ENCODE measurements around the gene YBX3.
"Not testable (repeated sequence)": the region's sequence is repeated elsewhere in the genome, so short reads cannot be mapped to it uniquely, and the experiment has no call there.

The YBX3 gene

DNA sequence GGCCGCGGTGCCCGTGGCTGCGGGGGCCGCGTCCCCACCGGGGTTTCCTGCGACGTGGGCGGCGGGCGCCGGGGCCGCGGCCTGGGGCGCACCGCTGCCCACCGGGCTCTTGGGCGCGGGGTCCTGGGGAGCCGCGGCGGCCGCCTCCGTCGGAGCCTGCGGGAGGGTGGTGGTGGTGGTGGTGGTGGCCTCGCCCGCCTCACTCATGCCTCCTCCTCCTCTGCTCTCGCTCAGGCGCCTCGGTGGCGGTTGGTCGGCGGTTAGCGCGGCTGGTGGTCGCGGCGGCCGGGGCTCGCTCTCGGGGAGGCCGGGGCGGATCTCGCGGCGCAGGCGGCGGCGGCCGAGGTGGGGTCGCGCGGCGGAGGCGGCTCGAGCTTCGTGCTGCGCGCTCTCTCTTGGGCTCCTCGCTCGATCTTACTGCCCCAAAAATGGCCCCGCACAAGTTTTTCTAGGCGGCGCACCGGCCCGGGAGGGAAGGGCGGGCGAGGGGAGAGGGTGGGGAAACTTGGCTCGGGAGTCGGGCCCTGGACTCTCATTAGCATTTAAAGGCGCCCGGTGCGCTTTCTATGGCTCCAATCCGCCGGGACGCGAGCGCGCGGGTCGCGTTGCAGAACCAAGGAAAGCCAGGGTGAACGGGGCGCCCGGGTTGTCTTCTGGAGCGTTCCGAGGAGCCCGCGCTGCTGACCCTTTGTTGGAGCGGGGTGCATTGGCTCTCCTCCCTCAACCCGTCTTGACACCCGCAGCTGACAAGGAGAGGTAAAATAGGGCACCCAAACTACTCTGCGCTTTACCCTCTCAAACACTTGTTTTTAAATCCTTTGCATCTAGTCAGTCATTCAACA is at the start of gene YBX3:
Gene YBX3, minus strand, starts transcription at position 419 of the 842 bp plus-strand sequence. Its CDS starts 212 bp downstream, at position 207.
- peak; percentile 57 for DNase-seq (ENCODE audit: low read depth)

DNA sequence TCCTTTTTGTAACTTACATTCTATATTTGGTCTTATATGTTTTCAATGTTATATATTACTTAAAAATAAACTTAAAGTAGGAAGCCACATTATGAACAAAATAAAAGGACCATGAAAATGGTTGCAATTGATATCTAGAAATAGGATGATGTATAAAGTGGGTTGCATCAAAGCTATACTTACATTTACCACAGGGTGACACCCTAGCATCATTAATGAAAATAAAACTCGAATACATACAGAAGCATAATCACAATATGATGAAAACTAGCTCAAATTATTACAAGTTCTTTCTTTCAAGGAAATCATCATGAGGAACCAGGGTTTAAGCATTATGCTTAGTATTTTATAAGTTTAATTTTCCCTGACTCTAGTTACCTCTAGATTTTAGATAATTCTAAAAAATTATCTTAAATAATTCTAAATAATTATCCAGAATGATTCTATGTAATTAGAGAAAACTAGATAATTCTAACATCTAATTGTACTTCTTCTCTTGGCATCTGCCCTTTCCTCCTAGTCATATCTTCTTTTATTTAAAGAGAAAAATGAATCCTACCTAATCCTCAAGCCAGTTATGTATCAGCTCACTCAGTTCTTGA is 48.1 kb upstream of the YBX3 start:
- no peak for DNase-seq (ENCODE audit: low read depth)

DNA sequence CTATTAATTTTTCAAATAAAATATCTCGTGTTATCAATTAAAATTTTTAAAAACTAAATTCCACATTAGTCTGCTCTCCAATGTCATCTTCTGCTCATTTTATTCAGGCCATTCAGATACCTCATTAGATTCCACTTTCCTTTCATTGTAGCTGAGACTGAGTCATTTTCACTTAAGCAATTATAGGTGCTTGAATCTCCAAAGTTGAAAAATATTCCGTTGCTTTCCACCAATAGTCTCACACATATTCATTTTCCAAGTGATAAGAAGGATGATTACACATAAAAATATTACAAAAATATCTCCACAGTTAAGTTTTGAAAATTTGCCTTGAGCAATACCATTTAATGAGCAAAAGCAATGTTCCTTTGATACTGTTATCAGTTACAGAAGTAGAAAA is 36.5 kb upstream of the YBX3 start:
- no peak for DNase-seq (ENCODE audit: low read depth)

DNA sequence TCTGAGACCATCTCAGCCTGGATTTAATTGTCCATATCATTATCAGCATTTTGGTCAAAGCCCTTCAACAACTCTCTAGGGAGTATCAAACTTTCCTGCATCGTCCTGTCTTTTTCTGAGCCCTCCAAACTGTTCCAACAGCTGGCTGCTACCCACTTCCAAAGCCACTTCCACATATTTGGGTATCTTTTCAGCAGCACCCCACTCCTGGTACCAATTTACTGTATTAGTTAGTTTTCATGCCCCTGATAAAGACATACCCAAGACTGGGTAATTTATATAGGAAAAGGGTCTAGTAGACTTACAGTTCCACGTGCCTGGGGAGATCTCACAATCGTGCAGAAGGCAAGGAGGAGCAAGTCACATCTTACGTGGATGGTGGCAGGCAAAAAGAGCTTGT is 33.1 kb upstream of the YBX3 start:
- no peak for DNase-seq (ENCODE audit: low read depth)

DNA sequence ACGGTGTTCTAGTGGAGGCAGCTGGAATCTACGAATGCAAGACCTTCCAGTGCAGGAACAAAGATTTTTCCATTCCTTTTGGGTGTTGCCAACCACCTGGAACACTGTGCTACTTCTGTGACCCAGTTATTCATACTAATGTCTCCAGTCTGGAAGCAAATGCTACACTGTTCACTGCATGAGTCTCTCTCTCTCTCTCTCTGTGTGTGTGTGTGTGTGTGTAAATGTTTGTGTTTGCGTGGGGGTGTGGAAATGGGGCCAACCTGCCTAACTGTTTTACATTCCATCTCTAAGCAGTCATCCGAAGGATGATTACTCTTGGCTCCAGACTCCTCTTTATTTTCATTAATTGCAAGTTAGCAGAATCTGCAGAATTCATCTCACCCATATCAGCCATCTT is 29.9 kb upstream of the YBX3 start:
- no peak for DNase-seq (ENCODE audit: low read depth)

DNA sequence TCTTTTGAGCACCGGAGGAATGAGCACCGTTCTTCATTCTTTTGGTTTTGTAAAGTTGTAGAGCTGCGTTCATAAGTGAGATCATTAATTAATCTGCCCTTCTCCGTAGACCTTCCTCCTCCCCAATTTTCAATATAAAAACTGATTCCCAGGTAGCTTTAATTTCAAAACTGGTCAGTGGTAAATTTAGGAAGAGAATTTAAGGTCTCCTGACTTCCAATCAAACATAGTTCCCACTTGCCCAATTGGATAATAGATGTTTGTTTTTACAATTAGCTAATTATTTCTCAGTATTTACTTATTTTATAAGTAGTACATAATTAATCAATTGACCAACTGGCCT is 27.2 kb upstream of the YBX3 start:
- no peak for DNase-seq (ENCODE audit: low read depth)

DNA sequence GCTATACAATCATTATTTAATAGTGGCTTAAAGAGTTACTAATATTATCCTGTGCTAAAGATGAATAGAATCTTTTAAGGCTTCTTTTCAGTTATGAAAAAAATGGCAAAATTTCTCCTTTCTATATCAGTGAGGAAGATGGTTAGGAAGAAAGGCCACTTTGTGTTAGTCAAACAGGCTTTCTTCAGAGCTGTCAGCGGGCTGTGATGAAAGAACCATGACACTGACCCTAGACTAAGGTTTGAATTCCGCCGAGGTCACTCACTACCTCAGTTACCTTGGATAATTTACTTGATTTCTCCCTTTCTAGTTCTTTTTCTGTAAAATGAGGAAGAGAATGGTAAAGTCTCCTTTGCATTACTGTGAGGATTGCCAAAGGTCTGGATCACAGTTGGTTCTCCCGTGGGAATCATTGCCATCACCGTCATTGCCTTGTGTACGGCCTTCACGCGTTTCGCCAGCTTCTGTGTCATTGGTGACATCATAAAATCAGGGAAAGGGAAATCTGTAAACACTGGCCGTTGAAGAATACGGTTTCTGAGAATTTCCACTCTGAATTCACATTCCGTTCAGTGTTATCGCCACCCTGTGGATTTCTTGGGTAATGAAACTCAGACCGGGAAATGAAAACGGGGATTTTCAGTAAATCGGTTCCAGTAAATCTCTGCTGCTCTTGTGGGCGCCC is 26.7 kb upstream of the YBX3 start:
- peak; percentile 81 for DNase-seq (ENCODE audit: low read depth)

DNA sequence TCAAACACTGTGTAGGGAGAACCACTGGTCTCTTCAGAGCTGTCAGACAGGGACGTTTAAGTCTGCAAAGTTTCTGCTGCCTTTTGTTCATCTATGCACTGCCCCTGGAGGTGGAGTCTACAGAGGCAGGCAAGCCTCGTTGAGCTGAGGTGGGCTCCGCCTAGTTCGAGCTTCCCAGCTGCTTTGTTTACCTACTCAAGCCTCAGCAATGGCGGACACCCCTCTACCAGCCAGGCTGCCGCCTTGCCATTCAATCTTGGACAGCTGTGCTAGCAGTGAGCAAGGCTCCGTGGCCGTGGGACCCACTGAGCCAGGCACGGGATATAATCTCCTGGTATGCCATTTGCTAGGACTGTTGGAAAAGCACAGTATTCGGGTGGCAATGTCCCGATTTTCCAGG is 24.6 kb upstream of the YBX3 start:
- no peak for DNase-seq (ENCODE audit: low read depth)

DNA sequence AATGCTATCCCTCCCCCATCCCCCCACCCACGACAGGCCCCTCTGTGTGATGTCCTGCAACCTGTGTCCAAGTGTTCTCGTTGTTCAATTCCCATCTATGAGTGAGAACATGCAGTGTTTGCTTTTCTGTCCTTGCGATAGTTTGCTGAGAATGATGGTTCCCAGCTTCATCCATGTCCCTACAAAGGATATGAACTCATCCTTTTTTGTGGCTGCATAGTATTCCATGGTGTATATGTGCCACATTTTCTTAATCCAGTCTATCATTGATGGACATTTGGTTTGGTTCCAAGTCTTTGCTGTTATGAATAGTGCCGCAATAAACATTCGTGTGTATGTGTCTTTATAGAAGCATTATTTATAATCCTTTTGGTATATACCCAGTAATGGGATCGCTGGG is 20.3 kb upstream of the YBX3 start:
- not testable (repeated sequence) for DNase-seq (ENCODE audit: low read depth)

DNA sequence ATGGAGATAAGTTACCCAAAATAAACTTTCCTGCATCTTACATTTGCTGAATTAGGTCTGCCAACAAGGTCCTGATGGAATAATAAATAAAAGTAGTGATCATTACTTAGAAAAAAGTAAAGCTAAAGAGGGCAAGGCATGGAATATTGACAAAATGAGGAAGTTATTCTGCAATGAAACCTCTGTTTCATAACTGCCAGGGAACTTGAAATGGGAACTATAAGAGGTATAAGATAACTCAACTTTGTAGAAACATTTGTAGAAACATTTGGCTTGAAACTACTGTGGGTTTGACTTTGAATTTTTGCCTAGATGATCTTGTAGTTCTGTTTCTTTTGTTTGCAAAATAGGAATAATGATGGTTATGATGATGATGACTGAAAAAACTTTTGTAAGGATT is 18.7 kb upstream of the YBX3 start:
- DNase-seq (ENCODE audit: low read depth) = no peak

DNA sequence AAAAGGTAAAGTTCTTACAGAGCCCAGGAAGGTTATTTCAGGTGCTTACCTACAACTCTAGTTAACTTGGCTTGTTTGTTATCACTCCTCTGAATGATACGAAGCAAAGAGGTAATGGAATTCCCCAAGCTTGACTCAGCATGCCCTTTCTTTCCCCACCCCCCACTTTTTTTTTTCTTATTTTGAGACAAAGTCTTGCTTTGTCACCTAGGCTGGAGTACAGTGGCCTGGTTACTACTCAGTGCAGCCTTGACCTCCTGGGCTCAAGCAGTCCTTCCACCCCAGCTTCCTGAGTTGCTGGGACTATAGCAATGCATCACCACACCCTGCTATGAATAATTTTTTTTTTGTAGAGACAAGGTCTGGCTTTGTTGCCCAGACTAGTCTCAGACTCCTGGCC is 17.1 kb upstream of the YBX3 start:
- no peak for DNase-seq (ENCODE audit: low read depth)

DNA sequence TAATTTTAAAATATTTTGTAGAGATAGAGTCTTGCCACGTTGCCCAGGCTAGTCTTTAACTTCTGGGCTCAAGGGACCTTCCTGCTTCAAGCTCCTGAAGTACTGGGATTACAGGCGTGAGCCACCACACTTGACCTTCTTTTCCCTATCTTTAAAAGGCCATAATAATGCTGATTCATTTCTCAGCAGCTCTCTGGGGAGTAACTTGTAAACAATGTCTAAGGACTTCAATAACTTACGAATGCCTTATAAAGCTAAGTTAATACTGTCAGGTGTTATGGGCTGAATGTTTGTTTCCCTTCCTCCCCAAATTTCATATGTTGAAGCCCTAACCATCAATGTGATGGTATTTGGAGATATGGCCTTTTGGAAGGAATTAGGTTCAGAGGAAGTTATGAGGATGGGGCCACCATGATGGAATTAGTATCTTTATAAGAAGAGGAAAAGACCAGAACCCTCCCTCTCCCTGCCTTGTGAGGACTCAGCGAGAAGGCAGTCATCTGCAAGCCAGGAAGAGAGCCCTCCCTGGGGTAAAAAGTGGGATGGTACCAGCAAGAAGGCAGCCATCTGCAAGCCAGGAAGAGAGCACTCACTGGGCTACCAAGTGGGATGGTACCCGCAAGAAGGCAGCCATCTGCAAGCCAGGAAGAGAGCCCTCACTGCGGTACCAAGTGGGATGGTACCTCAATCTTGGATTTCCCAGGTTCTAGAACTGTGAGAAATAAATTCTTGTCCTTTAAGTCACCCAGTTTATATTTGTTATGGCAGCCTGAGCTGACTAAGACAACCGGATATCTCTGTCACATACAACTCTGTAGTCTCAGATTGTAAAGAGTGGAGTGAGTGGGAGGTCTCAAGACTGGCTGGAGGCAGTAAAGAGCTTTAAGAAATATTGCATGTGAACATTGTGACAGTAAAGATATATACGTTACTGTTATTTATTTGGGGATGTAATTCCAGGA is 16.3 kb upstream of the YBX3 start:
- no peak for DNase-seq (ENCODE audit: low read depth)

DNA sequence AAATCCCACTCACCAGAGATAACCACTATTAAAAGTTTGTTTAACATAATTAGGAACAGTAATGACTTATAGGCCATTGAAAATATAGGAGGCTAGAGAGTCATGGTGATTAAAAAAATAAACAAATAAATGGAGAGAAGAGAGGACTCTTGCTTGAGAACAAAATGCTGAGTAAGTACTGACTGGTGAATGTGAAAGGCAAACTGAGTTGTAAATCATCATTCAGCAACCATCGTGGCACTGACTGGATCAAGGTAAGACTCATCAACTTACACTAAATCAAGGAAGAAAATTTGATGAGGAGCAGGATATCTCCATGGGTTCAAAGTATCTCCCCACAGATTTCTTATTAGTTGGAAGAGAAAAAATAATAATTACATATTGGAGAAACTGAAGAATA is 14.1 kb upstream of the YBX3 start:
- DNase-seq (ENCODE audit: low read depth) = no peak

DNA sequence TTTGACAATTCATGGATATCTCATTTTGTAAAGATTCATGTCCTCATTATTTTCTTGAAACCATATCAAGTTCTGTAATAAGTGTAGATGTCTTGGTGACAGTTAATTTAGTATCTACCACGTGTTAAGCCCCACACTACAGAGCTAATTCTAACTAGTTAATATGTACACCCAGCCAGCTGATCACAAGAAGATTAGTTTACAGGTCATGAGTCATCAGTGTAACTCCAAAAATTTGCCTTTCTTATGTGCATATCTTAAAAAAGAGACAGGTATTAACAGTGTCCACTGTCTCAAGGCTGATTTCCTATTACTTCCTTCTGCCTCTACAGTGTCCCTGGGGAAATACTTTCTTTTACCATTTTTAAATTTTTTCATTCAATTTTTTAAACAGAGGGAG is 13.3 kb upstream of the YBX3 start:
- DNase-seq (ENCODE audit: low read depth) = no peak

DNA sequence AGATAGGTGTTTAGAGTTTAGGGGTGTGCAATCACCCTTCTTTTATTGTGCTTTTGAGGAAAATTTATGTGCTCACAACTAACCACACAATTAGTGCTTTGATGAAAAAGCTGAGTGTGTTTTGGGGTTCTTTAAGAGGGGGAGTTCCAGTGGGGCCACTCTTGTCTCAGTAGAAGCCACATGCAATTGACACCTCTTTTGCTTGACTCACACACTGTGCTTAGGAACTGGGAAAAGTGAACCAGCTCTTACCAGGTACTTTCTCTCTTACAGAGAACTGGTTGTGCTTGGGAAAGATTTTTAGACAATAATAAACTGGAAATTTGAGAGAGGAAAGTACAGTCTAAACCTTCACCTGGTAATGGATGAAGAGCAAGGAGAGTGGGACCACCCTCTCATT is 12.3 kb upstream of the YBX3 start:
- no peak for DNase-seq (ENCODE audit: low read depth)

DNA sequence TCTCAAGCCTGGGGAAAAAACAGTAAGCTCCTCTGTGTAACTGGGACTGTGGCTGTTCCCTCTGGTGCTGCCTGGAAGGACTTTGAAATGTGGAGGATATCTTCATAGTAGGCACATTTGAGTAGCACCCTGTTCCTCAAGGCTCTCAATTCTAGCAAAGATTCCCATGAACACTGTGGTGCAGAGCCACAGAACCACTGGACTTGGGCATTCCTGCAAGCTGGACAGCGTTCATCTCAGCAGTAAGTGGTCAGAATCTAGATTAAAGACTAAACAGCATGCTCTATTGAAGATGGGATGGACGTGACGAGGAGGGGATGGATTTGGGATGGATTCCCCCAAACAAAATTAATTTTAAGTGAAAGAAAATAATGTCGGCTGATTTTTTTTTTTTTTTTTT is 9.4 kb upstream of the YBX3 start:
- DNase-seq (ENCODE audit: low read depth) = no peak

DNA sequence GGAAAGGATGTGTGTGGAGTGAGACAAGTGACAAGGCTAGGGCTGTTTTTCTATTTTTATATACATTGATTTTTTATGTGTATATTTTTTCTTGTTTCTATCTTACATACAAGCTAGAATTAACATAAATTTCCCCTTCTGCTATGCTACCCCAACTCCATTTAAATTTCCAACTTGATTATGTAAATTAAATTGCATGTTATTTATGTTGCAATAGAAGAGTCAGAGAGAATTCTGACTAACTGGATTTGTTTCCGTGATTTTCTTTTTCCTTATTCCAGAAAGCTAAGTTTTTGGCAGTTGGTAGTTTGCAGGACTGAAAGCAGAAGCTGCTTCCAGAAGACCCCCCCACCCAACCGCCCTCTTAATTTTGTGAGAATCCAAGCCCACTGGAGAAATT is 8.9 kb upstream of the YBX3 start:
- no peak for DNase-seq (ENCODE audit: low read depth)

DNA sequence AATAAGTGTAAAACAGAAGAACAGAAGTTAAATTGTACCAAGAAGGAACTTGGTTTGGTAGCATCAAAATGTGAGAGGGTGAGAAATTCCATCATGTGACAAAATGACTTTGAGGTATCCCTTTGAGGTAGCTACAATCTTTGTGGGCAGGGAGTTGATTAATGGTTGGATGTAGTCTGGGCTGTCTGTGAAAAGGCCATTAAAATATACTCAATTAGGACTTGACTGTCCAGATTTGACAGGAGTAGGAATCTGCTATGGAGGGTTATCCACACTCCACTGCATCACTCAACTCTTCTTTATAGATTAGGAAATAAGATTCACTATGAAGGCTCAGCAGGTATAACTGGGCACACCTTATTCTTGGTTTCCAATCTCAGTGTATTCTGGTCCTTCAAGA is 7.4 kb upstream of the YBX3 start:
- DNase-seq (ENCODE audit: low read depth) = no peak

DNA sequence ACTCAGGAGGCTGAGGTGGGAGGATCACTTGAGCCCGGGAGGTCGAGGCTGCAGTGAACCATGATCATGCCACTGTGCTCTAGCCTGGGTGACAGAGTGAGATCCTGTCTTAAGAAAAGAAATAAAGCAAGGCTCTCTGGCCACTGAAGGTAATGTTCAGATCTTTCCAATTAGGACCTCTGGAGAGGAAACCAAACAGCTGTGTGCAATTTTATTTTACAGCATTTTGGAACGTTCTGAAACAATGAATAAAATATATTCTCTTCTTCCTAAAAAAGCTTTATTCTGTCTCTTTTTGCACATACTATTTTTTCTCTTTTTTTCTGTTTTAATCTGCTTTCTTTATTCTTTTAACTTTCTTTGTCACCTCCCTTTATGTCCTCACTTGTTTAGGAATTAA is 5.0 kb upstream of the YBX3 start:
- no peak for DNase-seq (ENCODE audit: low read depth)

DNA sequence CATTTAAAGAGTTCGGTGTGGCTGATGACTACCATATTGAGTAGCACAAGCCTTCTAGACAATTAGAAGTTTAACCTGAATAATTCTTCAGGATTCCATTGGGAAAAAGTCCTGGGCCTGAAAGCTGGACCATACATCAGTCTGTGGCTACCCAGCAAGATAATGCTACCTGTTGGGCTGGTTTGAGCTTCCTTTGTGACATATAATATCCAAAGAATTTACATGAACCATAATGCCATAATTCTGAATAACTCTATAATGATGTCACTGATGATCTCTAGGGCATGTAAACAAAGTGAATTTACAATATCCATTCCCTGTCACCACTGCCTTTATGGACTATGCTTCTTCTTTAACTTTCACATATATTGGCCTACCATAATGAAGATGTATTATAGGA is 3.8 kb upstream of the YBX3 start:
- DNase-seq (ENCODE audit: low read depth) = no peak

DNA sequence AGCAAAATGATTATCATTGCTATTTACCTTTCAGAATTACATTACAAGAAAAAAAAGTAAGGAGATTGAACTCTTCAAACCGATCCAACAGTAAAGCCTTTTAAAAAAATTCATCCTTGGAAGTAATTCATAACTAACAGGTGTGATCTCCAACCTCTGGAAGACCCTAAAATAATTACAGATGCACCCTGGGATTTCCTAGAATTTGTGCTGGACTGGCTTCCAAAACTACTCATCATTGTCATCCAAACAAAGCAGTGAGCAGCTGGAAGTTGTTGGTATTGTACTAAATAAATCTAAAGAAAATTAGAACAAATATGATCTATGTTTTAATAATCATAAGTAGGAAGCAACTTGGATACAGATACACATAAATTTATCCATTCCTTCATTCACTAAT is 1.9 kb upstream of the YBX3 start:
- no peak for DNase-seq (ENCODE audit: low read depth)

DNA sequence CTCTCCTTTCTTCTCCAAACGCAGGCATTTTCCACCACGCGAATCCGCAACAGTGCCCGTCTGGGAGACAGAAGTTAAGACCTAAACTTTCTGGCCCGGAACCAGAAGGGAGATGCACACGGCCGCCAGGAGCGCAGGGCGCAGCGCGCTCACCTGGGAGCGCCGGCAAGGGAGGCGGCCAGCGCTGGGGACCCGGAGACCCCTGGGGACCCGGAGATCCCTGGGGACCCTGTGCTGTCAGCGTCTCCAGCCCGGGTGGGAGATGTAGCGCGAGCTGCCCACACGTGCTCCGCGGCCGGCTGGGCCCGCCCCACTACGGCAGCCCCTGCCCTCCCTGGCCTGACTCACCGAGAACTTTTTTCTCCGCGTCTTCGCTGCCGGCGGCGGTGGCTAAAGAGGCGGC is 620 bp downstream of the YBX3 start:
- no peak for DNase-seq (ENCODE audit: low read depth)

Data from HS-27A (cell line).